ENCODE data around the gene HLA-E. TPM values are rescaled to one million over a fixed set of nuclear protein-coding genes. Genes with fewer than 3 reads are reported as not detected.
A peak's percentile ranks its signal among the peaks of the same experiment; 100 is the strongest.
"Not testable (repeated sequence)": the region's sequence is repeated elsewhere in the genome, so short reads cannot be mapped to it uniquely, and the experiment has no call there.

Gene HLA-E
- total RNA-seq, 2 experiments from 2014 or later, result 395 to 602 TPM

DNA sequence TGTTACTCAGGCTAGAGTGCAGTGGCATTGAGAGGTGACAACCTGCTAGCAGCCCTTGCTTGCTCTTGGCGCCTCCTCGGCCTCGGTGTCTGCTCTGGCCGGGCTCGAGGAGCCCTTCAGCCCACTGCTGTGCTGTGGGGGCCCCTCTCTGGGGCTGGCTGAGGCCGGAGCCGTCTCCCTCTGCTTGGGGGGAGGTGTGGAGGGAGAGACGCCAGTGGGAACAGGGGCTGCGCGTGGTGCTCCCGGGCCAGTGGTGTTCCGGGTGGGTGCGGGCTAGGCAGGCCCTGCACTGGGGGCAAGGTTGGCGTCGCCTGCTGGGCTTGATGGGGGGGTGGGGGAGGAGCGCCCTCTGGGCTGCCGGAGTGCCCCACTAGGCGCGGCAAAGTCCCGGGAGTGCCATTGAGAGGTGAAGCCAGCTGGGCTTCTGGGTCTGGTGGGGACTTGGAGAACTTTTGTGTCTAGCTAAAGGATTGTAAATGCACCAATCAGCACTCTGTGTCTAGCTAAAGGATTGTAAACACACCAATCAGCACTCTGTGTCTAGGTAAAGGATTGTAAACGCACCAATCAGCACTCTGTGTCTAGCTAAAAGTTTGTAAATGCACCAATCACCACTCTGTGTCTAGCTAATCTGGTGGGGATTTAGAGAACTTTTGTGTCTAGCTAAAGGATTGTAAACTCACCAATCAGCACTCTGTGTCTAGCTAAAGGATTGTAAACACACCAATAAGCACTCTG is 28.6 kb downstream of the HLA-E start:
- H3K9me3 Mint-ChIP-seq (ENCODE audit: low read depth); H3K27me3 Mint-ChIP-seq; DNase-seq; ATAC-seq; H3K4me3 Mint-ChIP-seq: not testable (repeated sequence)
- CTCF ChIA-PET, result interaction anchor here (0.7 to 4.4 kb wide), 7 partner anchors 9 to 35 kb away, joined by 3 to 42 read pairs (median 4); no protein-coding TSS in a partner anchor
- H3K4me1 Mint-ChIP-seq, result peaks cover 36% of the 10 kb centered on the region
- H3K36me3 Mint-ChIP-seq, result peaks cover 18% of the 10 kb centered on the region
- H3K27ac Mint-ChIP-seq, result peak overlapping the region; percentile 34

DNA sequence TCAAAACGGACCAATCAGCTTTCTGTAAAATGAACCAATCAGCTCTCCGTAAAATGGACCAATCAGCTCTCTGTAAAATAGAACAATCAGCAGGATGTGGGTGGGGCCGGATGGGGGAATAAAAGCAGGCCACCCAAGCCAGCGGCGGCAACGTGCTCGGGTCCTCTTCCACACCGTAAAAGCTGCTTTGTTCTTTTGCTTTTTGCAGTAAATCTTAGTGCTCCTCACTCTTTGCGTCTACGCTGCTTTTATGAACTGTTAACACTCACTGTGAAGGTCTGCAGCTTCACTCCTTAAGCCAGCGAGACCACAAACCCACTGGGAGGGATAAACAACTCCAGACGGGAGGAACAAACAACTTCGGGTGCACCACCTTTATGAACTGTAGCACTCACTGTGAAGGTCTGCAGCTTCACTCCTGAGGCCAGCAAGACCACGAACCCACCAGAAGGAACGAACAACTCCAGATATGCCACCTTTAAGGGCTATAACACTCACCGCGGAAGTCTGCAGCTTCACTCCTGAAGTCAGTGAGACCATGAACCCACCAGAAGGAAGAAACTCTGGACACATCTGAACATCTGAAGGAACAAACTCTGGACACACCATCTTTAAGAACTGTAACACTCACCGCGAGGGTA is 29.3 kb downstream of the HLA-E start:
- not testable (repeated sequence) for H3K4me3 Mint-ChIP-seq; H3K9me3 Mint-ChIP-seq (ENCODE audit: low read depth); H3K27me3 Mint-ChIP-seq; ATAC-seq
- H3K36me3 Mint-ChIP-seq, result peaks cover 18% of the 10 kb centered on the region
- DNase-seq, result peak; percentile 61
- peak overlapping the region; percentile 34 for H3K27ac Mint-ChIP-seq
- H3K4me1 Mint-ChIP-seq, result peaks cover 35% of the 10 kb centered on the region
- CTCF ChIA-PET, result interaction anchor here (0.7 to 4.4 kb wide), 5 partner anchors 10 to 36 kb away, joined by 3 to 42 read pairs (median 4); no protein-coding TSS in a partner anchor

DNA sequence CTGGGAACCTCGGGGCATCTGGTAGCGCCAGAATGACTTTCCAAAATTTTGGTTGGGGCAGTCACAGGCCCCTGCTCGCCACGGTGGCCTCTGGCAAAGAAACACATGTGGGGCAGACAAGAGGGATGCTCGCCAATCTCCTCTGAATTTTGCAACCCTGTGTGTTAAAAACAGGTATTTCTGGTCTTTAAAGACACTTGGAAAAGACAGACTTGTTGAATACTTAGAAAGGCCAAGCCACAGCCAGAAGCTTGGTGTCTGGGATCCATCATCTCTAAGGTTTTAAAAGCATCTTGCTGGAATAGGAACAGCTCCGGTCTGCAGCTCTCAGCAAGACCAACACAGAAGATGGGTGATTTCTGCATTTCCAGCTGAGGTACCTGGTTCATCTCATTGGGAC is 31.2 kb downstream of the HLA-E start:
- Mint-ChIP-seq H3K9me3 (ENCODE audit: low read depth) (no peaks in the 10 kb centered on the region), H3K4me1 (peaks cover 27% of the 10 kb centered on the region), H3K4me3 (no peak overlapping the region), H3K27me3 (peaks cover 2% of the 10 kb centered on the region), H3K36me3 (peaks cover 20% of the 10 kb centered on the region), H3K27ac (no peak overlapping the region)
- no peak for ATAC-seq
- CTCF ChIA-PET, result interaction anchor here (1.0 to 2.9 kb wide), 4 partner anchors 9 to 24 kb away, joined by 4 to 17 read pairs (median 6); no protein-coding TSS in a partner anchor
- no peak for DNase-seq

DNA sequence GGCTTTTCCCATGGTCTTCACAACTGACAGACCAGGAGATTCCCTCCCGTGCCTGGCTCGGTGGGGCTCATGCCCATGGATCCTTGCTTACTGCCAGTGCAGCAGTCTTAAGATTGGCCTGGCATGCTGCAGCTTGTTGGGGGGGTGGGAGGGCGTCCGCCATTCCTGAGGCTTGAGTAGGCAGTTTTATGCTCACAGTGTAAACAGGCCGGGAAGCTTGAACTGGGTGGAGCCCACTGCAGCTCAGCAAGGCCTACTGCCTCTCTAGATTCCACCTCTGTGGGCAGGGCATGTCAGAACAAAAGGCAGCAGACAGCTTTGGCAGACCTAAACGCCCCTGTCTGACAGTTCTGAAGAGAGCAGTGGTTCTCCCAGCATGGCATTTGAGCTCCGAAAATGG is 31.8 kb downstream of the HLA-E start:
- DNase-seq; H3K4me3 Mint-ChIP-seq; H3K9me3 Mint-ChIP-seq (ENCODE audit: low read depth); H3K27ac Mint-ChIP-seq; ATAC-seq; H3K27me3 Mint-ChIP-seq: not testable (repeated sequence)
- CTCF ChIA-PET, result interaction anchor here (1.0 to 2.9 kb wide), 5 partner anchors 9 to 24 kb away, joined by 4 to 17 read pairs (median 5); no protein-coding TSS in a partner anchor
- peaks cover 20% of the 10 kb centered on the region for H3K36me3 Mint-ChIP-seq
- peaks cover 25% of the 10 kb centered on the region for H3K4me1 Mint-ChIP-seq

DNA sequence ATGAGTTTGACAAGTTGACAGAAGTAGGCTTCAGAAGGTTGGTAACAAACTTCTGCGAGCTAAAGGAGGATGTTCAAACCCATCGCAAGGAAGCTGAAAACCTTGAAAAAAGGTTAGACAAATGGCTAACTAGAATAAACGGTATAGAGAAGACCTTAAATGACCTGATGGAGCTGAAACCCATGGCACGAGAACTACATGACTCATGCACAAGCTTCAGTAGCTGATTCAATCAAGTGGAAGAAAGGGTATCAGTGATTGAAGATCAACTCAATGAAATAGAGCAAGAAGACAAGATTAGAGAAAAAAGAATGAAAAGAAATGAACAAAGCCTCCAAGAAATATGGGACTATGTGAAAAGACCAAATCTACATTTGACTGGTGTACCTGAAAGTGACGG is 32.6 kb downstream of the HLA-E start:
- Mint-ChIP-seq H3K4me1 (peaks cover 25% of the 10 kb centered on the region), H3K36me3 (peaks cover 24% of the 10 kb centered on the region)
- not testable (repeated sequence) for H3K4me3 Mint-ChIP-seq; ATAC-seq; DNase-seq; H3K9me3 Mint-ChIP-seq (ENCODE audit: low read depth); H3K27me3 Mint-ChIP-seq; H3K27ac Mint-ChIP-seq
- CTCF ChIA-PET, result interaction anchor here (1.6 to 2.9 kb wide), 5 partner anchors 10 to 23 kb away, joined by 4 to 17 read pairs (median 6); no protein-coding TSS in a partner anchor

DNA sequence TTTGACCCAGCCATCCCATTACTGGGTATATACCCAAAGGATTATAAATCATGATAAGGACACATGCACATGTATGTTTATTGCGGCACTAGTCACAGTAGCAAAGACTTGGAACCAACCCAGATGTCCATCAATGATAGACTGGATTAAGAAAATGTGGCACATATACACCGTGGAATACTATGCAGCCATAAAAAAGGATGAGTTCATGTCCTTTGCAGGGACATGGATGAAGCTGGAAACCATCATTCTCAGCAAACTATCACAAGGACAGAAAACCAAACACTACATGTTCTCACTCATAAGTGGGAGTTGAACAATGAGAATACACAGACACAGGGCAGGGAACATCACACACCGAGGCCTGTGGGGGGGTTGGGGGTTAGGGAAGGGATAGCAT is 37.1 kb downstream of the HLA-E start:
- peaks cover 10% of the 10 kb centered on the region for H3K36me3 Mint-ChIP-seq
- CTCF ChIA-PET, result interaction anchor here (1.0 to 2.1 kb wide), 2 partner anchors 10 to 16 kb away, joined by 3 to 6 read pairs; no protein-coding TSS in a partner anchor
- H3K27me3 Mint-ChIP-seq; H3K9me3 Mint-ChIP-seq (ENCODE audit: low read depth); H3K4me3 Mint-ChIP-seq; H3K27ac Mint-ChIP-seq; DNase-seq; ATAC-seq: not testable (repeated sequence)
- peaks cover 42% of the 10 kb centered on the region for H3K4me1 Mint-ChIP-seq

DNA sequence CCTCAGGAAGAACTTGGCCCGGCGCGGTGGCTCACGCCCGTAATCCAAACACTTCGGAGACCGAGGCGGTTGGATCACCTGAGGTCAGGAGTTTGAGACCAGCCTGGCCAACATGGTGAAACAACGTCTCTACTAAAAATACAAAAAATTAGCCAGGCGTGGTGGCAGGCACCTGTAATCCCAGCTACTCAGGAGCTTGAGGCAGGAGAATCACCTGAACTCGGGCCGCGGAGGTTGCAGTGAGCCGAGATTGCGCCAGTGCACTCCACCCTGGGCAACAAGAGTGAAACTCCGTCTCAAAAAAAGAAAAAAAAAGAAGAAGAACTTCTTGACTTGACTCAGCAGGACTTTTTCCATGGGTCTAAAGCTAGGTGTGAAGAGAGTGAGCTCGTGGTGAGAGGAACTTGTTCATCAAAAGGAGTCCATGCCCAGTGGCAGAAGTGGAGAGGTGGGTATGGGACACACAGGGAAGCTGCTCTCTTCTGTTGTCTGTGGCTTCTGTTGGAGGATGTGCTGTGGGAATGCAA is 40.1 kb downstream of the HLA-E start:
- not testable (repeated sequence) for H3K27me3 Mint-ChIP-seq; H3K9me3 Mint-ChIP-seq (ENCODE audit: low read depth); H3K36me3 Mint-ChIP-seq; H3K4me3 Mint-ChIP-seq
- Mint-ChIP-seq H3K27ac (peak overlapping the region; percentile 73), H3K4me1 (peaks cover 54% of the 10 kb centered on the region)
- ATAC-seq, result peak; percentile 73
- CTCF ChIA-PET, result interaction anchor here (0.7 to 4.5 kb wide), 15 partner anchors 9 to 76 kb away, joined by 3 to 101 read pairs (median 5); no protein-coding TSS in a partner anchor
- DNase-seq, result peak; percentile 56

DNA sequence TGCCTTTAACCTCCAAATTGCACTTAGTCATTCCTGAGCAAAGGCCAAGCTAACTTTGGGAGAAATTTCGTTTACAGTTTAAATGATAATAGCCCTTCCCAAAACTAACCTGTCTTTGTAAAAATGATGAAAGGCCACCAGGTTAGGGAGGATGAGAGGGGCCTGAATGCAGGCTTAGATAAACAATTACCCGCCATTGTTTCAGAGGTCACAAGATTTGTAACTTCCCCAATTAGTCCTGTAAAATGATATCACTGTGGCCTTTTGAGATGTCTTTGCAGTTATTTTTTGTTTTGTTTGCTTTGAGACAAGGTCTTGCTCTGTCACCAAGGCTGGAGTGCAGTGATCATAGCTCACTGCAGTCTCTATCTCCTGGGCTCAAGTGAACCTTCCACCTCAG is 40.7 kb downstream of the HLA-E start:
- H3K27ac Mint-ChIP-seq, result peak overlapping the region; percentile 57
- DNase-seq (no peak), ATAC-seq (no peak)
- CTCF ChIA-PET, result interaction anchor here (1.0 to 4.5 kb wide), 14 partner anchors 9 to 76 kb away, joined by 3 to 101 read pairs (median 6); no protein-coding TSS in a partner anchor
- H3K27me3 Mint-ChIP-seq, result no peaks in the 10 kb centered on the region
- peaks cover 5% of the 10 kb centered on the region for H3K36me3 Mint-ChIP-seq
- no peak overlapping the region for H3K4me3 Mint-ChIP-seq
- peaks cover 54% of the 10 kb centered on the region for H3K4me1 Mint-ChIP-seq
- H3K9me3 Mint-ChIP-seq (ENCODE audit: low read depth), result peaks cover 2% of the 10 kb centered on the region

DNA sequence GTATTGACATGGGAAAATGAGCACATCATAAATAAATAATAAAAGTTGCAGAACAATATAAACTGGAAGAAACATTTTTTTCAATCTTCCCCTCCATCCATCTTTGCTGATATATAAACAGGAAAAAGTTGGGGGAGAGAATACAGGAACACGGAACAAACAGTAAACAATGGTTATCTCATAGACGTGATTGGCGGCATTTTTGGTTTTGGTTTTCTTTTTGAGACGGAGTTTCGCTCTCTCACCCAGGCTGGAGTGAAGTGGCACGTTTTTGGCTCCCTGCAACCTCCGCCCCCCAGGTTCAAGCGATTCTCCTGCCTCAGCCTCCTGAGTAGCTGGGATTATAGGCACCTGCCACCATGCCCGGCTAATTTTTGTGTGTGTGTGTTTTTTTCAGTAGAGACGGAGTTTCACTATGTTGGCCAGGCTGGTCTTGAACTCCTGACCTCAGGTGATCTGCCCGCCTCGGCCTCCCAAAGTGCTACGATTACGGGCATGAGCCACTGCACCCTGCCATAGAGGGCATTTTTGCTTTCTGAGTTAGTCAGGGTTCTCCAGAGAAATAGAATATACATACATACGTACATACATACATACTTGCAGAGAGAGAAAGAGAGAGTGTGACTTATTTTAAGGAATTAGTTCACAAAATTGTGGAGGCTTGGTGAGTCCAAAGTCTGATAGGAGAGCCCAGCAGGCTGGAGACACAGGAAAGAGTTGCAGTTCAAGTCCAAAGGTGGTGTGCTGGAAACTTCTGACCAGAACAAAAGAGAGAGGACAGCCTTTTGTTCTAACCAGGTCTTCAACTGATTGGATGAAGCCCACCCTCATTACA is 44.4 kb downstream of the HLA-E start:
- CTCF ChIA-PET, result interaction anchor here (1.4 to 4.5 kb wide), 7 partner anchors 11 to 64 kb away, joined by 3 to 101 read pairs (median 28); partner anchors contain the start of gene ABCF1
- DNase-seq (peak; percentile 57), ATAC-seq (peak; percentile 63)
- peak overlapping the region; percentile 77 for H3K4me3 Mint-ChIP-seq
- peaks cover 2% of the 10 kb centered on the region for H3K9me3 Mint-ChIP-seq (ENCODE audit: low read depth)
- H3K27ac Mint-ChIP-seq, result peak overlapping the region; percentile 93
- H3K4me1 Mint-ChIP-seq, result peaks cover 37% of the 10 kb centered on the region
- no peaks in the 10 kb centered on the region for H3K27me3 Mint-ChIP-seq
- no peaks in the 10 kb centered on the region for H3K36me3 Mint-ChIP-seq

DNA sequence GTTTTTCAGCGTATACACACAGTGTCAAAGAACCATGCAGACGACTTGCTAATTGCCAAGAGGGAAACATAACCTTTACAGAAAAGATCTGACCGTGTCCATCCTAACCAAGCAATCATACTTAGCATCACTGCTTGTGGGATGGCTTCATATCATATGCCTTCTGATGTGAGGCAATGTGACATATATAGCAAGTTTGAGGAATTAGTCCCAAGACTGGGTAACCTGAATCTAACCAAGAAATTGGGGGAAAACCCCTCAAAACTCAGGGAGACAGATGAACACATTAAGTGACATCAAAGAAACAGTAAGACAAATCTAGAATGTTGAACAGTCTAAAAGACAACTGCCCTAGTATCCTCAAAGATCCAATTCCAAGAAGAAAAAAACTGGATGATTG is 48.6 kb downstream of the HLA-E start:
- CTCF ChIA-PET, result interaction anchor here (1.0 to 12.0 kb wide), 4 partner anchors 44 to 193 kb away, joined by 3 to 305 read pairs (median 4); no protein-coding TSS in a partner anchor
- H3K4me3 Mint-ChIP-seq, result no peak overlapping the region
- H3K4me1 Mint-ChIP-seq, result peaks cover 26% of the 10 kb centered on the region
- H3K27ac Mint-ChIP-seq, result no peak overlapping the region
- ATAC-seq (no peak), DNase-seq (no peak)
- no peaks in the 10 kb centered on the region for H3K9me3 Mint-ChIP-seq (ENCODE audit: low read depth)
- H3K36me3 Mint-ChIP-seq, result no peaks in the 10 kb centered on the region
- H3K27me3 Mint-ChIP-seq, result no peaks in the 10 kb centered on the region

DNA sequence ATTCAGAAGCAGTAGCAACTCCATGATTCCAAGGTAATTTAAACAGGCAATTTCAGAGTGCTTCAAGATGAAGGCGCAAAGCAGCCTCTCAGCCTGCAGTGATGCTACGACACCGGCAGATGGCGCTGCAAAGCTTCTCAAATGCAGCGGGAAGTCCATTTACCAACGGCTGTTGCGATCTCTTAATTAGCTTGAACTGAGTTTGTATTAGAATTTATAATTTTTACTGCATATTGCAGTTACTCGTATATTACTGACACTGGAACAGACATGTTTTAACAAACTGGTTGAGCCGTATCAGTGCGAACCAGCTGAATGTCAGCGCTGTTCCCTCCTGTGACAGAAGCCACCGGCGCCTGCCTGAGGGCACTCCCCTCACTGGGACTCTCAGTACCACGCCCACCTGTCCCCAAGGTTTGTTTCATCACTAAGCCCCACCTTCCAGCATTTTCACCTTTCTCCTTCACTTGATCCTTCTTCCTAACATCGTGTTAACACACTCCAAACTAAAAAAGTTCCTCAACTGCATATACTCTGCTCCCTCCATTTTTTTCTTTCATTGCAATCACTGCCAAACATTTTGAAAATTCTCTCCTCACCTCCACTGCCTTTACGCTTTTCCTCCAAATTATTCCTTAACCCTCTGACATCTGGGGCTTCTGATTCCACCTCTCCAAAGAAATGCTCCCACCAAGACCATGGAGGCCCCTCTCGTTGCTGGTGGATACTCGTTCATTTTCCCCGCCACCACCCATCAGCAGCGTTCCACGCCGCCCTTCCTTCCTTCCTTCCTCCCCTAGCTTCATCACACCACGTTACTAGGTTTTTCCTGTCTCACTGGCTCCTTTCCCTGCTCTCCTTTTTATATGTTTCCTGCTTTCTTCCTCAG is 52.5 kb downstream of the HLA-E start:
- CTCF ChIA-PET, result interaction anchor here (0.7 to 12.0 kb wide), 49 partner anchors 11 to 328 kb away, joined by 3 to 305 read pairs (median 6); partner anchors contain the start of genes ABCF1, ATAT1, DHX16 and GNL1
- Mint-ChIP-seq H3K4me1 (peaks cover 32% of the 10 kb centered on the region), H3K27ac (peak overlapping the region; percentile 87), H3K36me3 (peaks cover 2% of the 10 kb centered on the region), H3K4me3 (peak overlapping the region; percentile 76), H3K9me3 (ENCODE audit: low read depth) (no peaks in the 10 kb centered on the region), H3K27me3 (no peaks in the 10 kb centered on the region)
- peak; percentile 89 for ATAC-seq
- peak; percentile 89 for DNase-seq

DNA sequence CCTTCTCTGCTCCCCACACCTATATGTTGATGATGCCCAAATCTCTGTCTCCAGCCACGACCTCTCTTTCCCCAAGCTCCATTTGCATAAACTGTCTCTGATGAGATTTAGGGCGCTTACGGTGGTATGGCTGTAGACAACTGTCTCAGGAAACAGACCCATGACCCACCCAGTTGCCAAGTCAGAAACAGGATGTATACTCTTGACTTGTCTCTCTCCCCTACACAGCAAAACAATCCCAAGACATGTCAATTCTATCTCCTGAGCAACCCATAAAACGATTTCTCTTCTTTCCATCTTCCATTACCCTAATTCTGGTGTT is 53.1 kb downstream of the HLA-E start:
- CTCF ChIA-PET, result interaction anchor here (0.9 to 12.0 kb wide), 30 partner anchors 11 to 189 kb away, joined by 3 to 305 read pairs (median 14); partner anchors contain the start of genes ABCF1, DHX16 and TUBB
- DNase-seq (peak; percentile 52), ATAC-seq (peak; percentile 43)
- no peaks in the 10 kb centered on the region for H3K9me3 Mint-ChIP-seq (ENCODE audit: low read depth)
- no peaks in the 10 kb centered on the region for H3K27me3 Mint-ChIP-seq
- peak overlapping the region; percentile 87 for H3K27ac Mint-ChIP-seq
- H3K36me3 Mint-ChIP-seq, result peaks cover 3% of the 10 kb centered on the region
- peak overlapping the region; percentile 76 for H3K4me3 Mint-ChIP-seq
- H3K4me1 Mint-ChIP-seq, result peaks cover 32% of the 10 kb centered on the region
